Adrenal gland (tissue), 12 donors: ENCODE measurements around the gene CDCA4. TPM values are rescaled to one million over a fixed set of nuclear protein-coding genes. Genes with fewer than 3 reads are reported as not detected.
A peak's percentile ranks its signal among the peaks of the same experiment; 100 is the strongest.

ENCODE experiments used
- DNase-seq, 7 donors: peaks; one replicate each; pipeline ENCODE4 v3.0.0-alpha.2; 2019 to 2020
- H3K27ac ChIP-seq, 5 donors: fragments of 200-600 bp; sonication (generic) in 4 of 5; 1 replicate in 3 of 5; 2 replicates in 2 of 5; pipeline versions ENCODE4 v1.5.1 to v1.8.0; 2016 to 2020; ENCODE audit warnings: mild to moderate bottlenecking in 1 of 5
- H3K27me3 ChIP-seq: fragments of 200-600 bp; 2 replicates; pipeline ENCODE4 v1.8.0; 2021
- H3K36me3 ChIP-seq, 2 donors: fragments of 200-600 bp; replicated peaks in 1 of 2; 1 replicate in 1 of 2; 2 replicates in 1 of 2; pipeline versions ENCODE4 v1.5.1 to v1.8.0; 2018 to 2022
- H3K4me1 ChIP-seq, 2 donors: fragments of 200-600 bp; replicated peaks in 1 of 2; 1 replicate in 1 of 2; 2 replicates in 1 of 2; pipeline versions ENCODE4 v1.5.1 to v1.8.0; 2018 to 2021
- H3K4me3 ChIP-seq, 4 donors: fragments of 200-600 bp; sonication (generic) in 3 of 4; one replicate each; pipeline ENCODE4 v1.5.1; 2016 to 2018
- H3K9me3 ChIP-seq, 3 donors: fragments of 200-600 bp; sonication (generic) in 1 of 3; replicated peaks in 1 of 3; 1 replicate in 2 of 3; 2 replicates in 1 of 3; pipeline versions ENCODE4 v1.5.1 to v1.8.0; 2016 to 2021
- POLR2A ChIP-seq, 2 donors: fragments of 450-650 bp; IDR thresholded peaks; one replicate each; pipeline ENCODE4 v1.6.1; 2017; ENCODE audit warnings: antibody characterized with exemption in 2 of 2, mild to moderate bottlenecking in 2 of 2, moderate library complexity in 1 of 2
- WGBS, 4 donors: extraction: QIAGEN DNeasy Blood & Tissue Kit in 2 of 4; methylation state at CpG; one replicate each; pipeline versions ENCODE4 v1.1.5 to v1.1.7; 2013 to 2017; 5-methylcytosine and 5-hydroxymethylcytosine counted together
- intact Hi-C, 2 donors: fragments of 100-400 bp; cut with DNase I; formaldehyde crosslinking; loops; one replicate each; pipeline versions ENCODE4 v1.14.1 to v1.15.0; 2022 to 2023
- polyA plus RNA-seq, 3 donors: library from polyadenylated mRNA; stranded (reverse); fragments of 200-250 nt in 2 of 3; fragments of 350-450 nt in 1 of 3; fragmentation: Illumina TruSeq in 1 of 3; extraction: RNeasy Lipid Tissue Mini Kit (QIAGEN cat#74804) in 1 of 3; gene quantifications; one replicate each; pipeline ENCODE4 v1.2.3, GENCODE V29; 2013 to 2014
- total RNA-seq, 9 donors: library from RNA; depleted of rRNA in 4 of 9; stranded (reverse); fragments of >200 nt in 4 of 9; fragments of 120-200 nt in 1 of 9; fragmentation: NEBNext Ultra II Directional in 1 of 9; extraction: Animal tissue kit (Norgen Biotek cat#: 25700) in 1 of 9; gene quantifications; one replicate each; pipeline versions ENCODE4 v1.1.0 to v1.2.4, GENCODE V29; 2013 to 2023
- TF ChIP-seq, protein P1 (sequence below), 6 experiments: fragments of 450-650 bp in 4 of 6; fragments of 200-600 bp in 2 of 6; sonication (generic) in 1 of 6; IDR thresholded peaks; 1 replicate in 5 of 6; 2 replicates in 1 of 6; pipeline versions ENCODE4 v1.5.1 to v1.8.0; 2016 to 2021; ENCODE audit warnings: antibody characterized with exemption in 6 of 6, mild to moderate bottlenecking in 2 of 6, moderate library complexity in 1 of 6
- donor health status: healthy with polysubstance abuse.
- donor health status: Bipolar disorder and iron deficiency.
- donor health status: DM: yes; HTN: yes; CAD: no.
- donor health status: DM: no; HTN: no; CAD: no.
- donor health status: DM: no; HTN: no; CAD: no.
- donor health status: DM: yes; HTN: yes; CAD: no.

The CDCA4 gene
- total and polyA plus RNA-seq, 12 donors, result 0.66 to 10.5 (median 4.1) TPM

DNA sequence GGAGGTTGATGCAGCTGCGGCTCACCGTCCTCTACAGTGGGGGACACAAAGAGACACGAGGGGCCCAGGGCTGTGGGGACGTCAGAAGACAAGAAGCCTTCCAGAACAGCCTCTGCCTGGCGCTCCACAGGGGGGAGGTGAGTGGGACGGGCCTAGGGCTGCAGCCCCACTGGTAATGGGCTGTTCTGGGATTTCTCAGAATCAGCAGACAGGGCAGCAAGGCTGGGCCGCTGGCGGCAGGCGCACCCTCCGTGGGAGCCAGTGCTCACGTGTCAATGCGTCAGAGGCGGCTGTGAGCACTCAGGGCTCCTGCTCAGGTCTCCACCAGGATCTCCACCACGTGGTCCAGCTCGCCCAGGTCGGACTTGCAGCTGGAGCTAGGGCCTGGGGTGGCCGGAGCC, 10.0 kb downstream of the CDCA4 start:
- 70 to 85% (median 80%) methylated on average over 6 to 17 of the region's 17 CpGs for WGBS, 4 donors
- H3K27ac ChIP-seq, result no peak overlapping the region
- TF ChIP-seq, protein P1, sequence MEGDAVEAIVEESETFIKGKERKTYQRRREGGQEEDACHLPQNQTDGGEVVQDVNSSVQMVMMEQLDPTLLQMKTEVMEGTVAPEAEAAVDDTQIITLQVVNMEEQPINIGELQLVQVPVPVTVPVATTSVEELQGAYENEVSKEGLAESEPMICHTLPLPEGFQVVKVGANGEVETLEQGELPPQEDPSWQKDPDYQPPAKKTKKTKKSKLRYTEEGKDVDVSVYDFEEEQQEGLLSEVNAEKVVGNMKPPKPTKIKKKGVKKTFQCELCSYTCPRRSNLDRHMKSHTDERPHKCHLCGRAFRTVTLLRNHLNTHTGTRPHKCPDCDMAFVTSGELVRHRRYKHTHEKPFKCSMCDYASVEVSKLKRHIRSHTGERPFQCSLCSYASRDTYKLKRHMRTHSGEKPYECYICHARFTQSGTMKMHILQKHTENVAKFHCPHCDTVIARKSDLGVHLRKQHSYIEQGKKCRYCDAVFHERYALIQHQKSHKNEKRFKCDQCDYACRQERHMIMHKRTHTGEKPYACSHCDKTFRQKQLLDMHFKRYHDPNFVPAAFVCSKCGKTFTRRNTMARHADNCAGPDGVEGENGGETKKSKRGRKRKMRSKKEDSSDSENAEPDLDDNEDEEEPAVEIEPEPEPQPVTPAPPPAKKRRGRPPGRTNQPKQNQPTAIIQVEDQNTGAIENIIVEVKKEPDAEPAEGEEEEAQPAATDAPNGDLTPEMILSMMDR (IDR thresholded peaks at IDR 0.05), result no peak
- no peak for TF ChIP-seq POLR2A (IDR thresholded peaks at IDR 0.05)
- H3K4me3 ChIP-seq, result no peak overlapping the region
- H3K4me1 ChIP-seq, result peaks cover 0 to 4% of the 10 kb centered on the region in 2 donors
- H3K36me3 ChIP-seq, result peaks cover 0 to 21% of the 10 kb centered on the region in 2 donors
- no peaks in the 10 kb centered on the region for H3K9me3 ChIP-seq
- H3K27me3 ChIP-seq, result no peaks in the 10 kb centered on the region
- peak in 1 of 7 donors; percentile 75 for DNase-seq
- intact Hi-C loops, result no loop called here

DNA sequence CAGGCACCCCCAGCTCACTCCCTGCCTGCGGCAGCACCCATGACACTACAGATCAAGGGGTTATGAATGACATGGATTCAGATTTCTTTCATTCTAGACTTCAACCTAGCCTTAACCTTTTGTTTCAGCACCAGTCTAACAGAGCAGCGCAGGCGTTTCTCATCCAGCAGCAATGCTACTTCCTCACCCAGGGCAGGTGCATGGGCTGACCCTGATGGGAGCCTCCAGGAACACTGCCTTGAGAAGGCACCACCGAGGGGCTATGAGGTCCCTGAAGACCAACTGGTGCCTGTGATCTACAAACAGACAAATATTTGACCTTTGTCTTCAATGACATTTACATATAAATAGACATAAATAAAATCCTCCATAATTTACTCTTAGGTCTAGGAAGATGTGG, 10.8 kb downstream of the CDCA4 start:
- intact Hi-C loops, result no loop called here
- H3K4me1 ChIP-seq, result peaks cover 0 to 4% of the 10 kb centered on the region in 2 donors
- H3K27ac ChIP-seq, result no peak overlapping the region
- H3K27me3 ChIP-seq, result no peaks in the 10 kb centered on the region
- TF ChIP-seq, protein P1 (IDR thresholded peaks at IDR 0.05), result no peak
- no peak for TF ChIP-seq POLR2A (IDR thresholded peaks at IDR 0.05)
- H3K36me3 ChIP-seq, result peaks cover 0 to 21% of the 10 kb centered on the region in 2 donors
- H3K4me3 ChIP-seq, result no peak overlapping the region
- no peaks in the 10 kb centered on the region for H3K9me3 ChIP-seq
- 80 to 90% (median 83%) methylated on average over 4 of the region's 4 CpGs for WGBS, 4 donors
- DNase-seq, result no peak

DNA sequence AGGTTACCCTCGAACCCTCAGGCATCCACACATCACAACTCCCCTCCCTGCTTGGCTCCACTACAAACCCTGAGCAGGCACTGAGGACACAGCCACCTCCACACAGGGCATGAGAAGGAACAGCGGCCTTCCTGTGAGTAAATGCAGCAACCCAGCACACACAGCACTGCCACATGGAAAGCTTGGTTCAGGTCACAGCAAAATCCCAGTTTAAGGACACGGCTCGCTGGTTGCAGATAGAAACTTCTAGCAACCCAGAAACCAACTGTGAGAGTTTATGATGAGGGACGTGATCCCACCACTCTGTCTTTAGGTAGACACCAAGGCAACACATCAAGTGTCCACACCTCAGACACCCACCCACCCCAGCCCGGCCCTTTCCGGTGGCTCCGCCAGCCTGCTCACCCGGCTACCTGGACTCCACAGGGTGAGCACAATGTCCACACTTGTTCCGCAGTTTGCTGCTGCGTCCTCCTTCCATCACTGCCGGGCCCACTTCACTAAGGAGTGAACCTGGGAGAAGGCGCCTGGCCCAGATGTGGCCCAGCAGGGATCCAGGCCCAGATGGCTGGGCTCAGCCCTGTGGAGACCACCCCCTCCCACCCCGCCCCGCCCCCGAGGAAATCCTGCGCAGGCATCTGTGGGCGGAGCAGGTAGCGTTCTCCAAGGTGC, 13.2 kb downstream of the CDCA4 start:
- no peaks in the 10 kb centered on the region for H3K9me3 ChIP-seq
- H3K4me3 ChIP-seq, result no peak overlapping the region
- WGBS, 4 donors, result 95 to 97% (median 96%) methylated on average over 15 to 19 of the region's 19 CpGs
- no peaks in the 10 kb centered on the region for H3K4me1 ChIP-seq
- H3K27ac ChIP-seq, result no peak overlapping the region
- no peaks in the 10 kb centered on the region for H3K27me3 ChIP-seq
- no peak for TF ChIP-seq POLR2A (IDR thresholded peaks at IDR 0.05)
- TF ChIP-seq, protein P1 (IDR thresholded peaks at IDR 0.05), result no peak
- no peak for DNase-seq
- intact Hi-C loops, result no loop called here
- H3K36me3 ChIP-seq, result peaks cover 0 to 21% of the 10 kb centered on the region in 2 donors

DNA sequence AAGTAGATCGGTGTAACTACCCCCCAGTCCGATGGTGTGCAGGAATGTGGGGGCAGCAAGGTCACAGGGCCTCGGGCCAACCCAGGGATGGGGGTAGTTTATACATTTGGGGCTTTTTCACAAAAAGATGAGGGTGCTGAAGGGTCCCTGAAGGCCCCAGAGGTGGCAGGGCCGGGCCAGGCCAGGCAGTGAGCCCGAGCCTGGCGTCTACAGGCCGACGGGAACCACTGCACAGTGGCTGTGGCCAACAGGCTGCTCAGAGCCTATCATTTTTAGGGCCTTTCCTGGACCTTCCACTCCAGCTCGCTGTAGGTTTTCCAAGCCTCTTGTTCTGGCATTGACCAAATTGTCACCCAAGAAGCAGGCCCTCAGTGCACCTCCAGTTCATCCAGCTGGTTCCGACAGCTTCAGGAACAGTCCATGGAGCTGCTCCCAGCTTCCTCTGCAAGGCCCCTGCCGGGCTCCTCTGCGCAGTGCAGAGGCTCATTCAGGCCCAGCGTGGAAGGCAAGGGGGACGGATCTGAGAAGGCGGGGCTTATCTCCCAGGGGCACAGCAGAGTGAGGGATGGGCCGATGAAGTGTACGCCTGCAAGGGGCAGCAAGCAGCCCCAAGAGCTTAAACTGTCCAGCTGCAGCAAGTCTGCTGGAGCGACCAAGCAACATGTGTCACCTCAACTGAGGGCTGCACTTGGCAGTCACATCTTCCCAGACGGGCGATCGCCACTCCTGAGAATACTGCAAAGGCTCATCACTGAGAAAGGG, 13.9 kb downstream of the CDCA4 start:
- H3K4me3 ChIP-seq, result no peak overlapping the region
- H3K27ac ChIP-seq, result no peak overlapping the region
- peaks cover 0 to 21% of the 10 kb centered on the region in 2 donors for H3K36me3 ChIP-seq
- intact Hi-C loops, result no loop called here
- no peaks in the 10 kb centered on the region for H3K27me3 ChIP-seq
- TF ChIP-seq, protein P1 (IDR thresholded peaks at IDR 0.05), result no peak
- TF ChIP-seq POLR2A (IDR thresholded peaks at IDR 0.05), result no peak
- no peak for DNase-seq
- no peaks in the 10 kb centered on the region for H3K4me1 ChIP-seq
- 85 to 96% (median 88%) methylated on average over 18 to 21 of the region's 21 CpGs for WGBS, 4 donors
- no peaks in the 10 kb centered on the region for H3K9me3 ChIP-seq
